DOHH2 (cell line): Measurements from ENCODE around the gene FAM9C.

ENCODE experiments used
- CTCF ChIP-seq: fragments of 200-600 bp; sonication (generic); IDR thresholded peaks from one replicate; pipeline ENCODE4 v1.5.1; 2014; ENCODE audit warnings: antibody characterized with exemption, mild to moderate bottlenecking, low read depth, low read length; ENCODE audit not compliant: poor library complexity, severe bottlenecking
- EZH2phosphoT487 ChIP-seq: fragments of 200-600 bp; sonication (generic); IDR thresholded peaks from 2 replicates; pipeline ENCODE4 v1.6.1; 2017; ENCODE audit warnings: borderline replicate concordance, mild to moderate bottlenecking, antibody characterized with exemption, low read length, moderate library complexity, mixed read lengths

GRCh38 chrX:13046141-13046855 lies 1.9 kb upstream of the FAM9C start:
- no peak for TF ChIP-seq CTCF
- TF ChIP-seq EZH2phosphoT487, result no peak
